Measurements from ENCODE around the gene B3GNT8. TPM values are rescaled to one million over a fixed set of nuclear protein-coding genes. Genes with fewer than 3 reads are reported as not detected.

B3GNT8 gene
- total and polyA plus RNA-seq, 9 of the 15 experiments (the other 6 are each of a cell fraction or from before 2014, with no cell fraction given) = 0.11 to 2.9 (median 0.65) TPM; not detected in 2

GRCh38 chr19:41449079-41449864 lies 22.1 kb upstream of the B3GNT8 start (continued):
- no peak for TF ChIP-seq RERE (CRISPR knock-in tag; IDR thresholded peaks at IDR 0.05; ENCODE audit: borderline replicate concordance)
- no peak for TF ChIP-seq RBBP5 (IDR thresholded peaks at IDR 0.05; ENCODE audit: borderline replicate concordance, insufficient read depth, low read length, poor library complexity, severe bottlenecking)
- no peak for TF ChIP-seq RBM22 (IDR thresholded peaks at IDR 0.05; ENCODE audit: low read depth, low read length, poor library complexity, severe bottlenecking)
- TF ChIP-seq ZNF121 (CRISPR knock-in tag; conservative IDR thresholded peaks at IDR 0.05) = no peak
- no peak for TF ChIP-seq LEF1 (IDR thresholded peaks at IDR 0.05)
- TF ChIP-seq DPF2 (IDR thresholded peaks at IDR 0.05) = no peak
- no peak for TF ChIP-seq PHF20 (IDR thresholded peaks at IDR 0.05; ENCODE audit: partially characterized antibody)
- TF ChIP-seq ZNF133 (CRISPR knock-in tag; IDR thresholded peaks at IDR 0.05) = no peak
- no peak for TF ChIP-seq ZNF551 (CRISPR knock-in tag; IDR thresholded peaks at IDR 0.05)
- TF ChIP-seq GABPB1 (CRISPR knock-in tag; IDR thresholded peaks at IDR 0.05) = no peak
- TF ChIP-seq ARID2 (IDR thresholded peaks at IDR 0.05) = peak; percentile 89
- TF ChIP-seq POLR2A (conservative IDR thresholded peaks at IDR 0.05) = no peak
- TF ChIP-seq SAP30 (IDR thresholded peaks at IDR 0.05; ENCODE audit: borderline replicate concordance, insufficient read depth, low read depth, low read length, poor library complexity, severe bottlenecking) = no peak
- no peak for TF ChIP-seq TRIM25 (IDR thresholded peaks at IDR 0.05; ENCODE audit: borderline replicate concordance)
- no peak for TF ChIP-seq ZNF592 (IDR thresholded peaks at IDR 0.05)

Measured in K562 (cell line).